CD8-positive, alpha-beta memory T cell (primary cell): Measurements from ENCODE around the gene SRGAP1. TPM values are rescaled to one million over a fixed set of nuclear protein-coding genes. Genes with fewer than 3 reads are reported as not detected.

Experiments used
- CTCF ChIA-PET: fragments of 350-600 bp; sonication (Branson Sonifier 250); formaldehyde crosslinking; loops from one replicate; lab custom pipeline; 2021; ENCODE audit warnings: antibody characterized with exemption; lab: Charles Lee
- POLR2A ChIA-PET: fragments of 350-600 bp; sonication (Branson Sonifier 250); formaldehyde crosslinking; loops from one replicate; lab custom pipeline; 2021; ENCODE audit warnings: antibody characterized with exemption; lab: Charles Lee
- DNase-seq, 5 donors: peaks; one replicate each; pipeline versions ENCODE4 v3.0.0 to v3.0.0-alpha.2; 2020 to 2022; ENCODE audit warnings: mixed read lengths in 1 of 5
- H3K27ac ChIP-seq: one replicate; pipeline ENCODE4 v1.7.0; 2013; ENCODE audit warnings: low read depth, mild to moderate bottlenecking, low read length, moderate library complexity
- H3K27me3 ChIP-seq: 2 replicates; pipeline ENCODE4 v1.7.0; 2013; ENCODE audit warnings: low read length, mild to moderate bottlenecking; ENCODE audit not compliant: insufficient read depth, poor library complexity, severe bottlenecking
- H3K36me3 ChIP-seq: 2 replicates; pipeline ENCODE4 v1.7.0; 2013; ENCODE audit warnings: mild to moderate bottlenecking, low read length, moderate library complexity; ENCODE audit not compliant: insufficient read depth
- H3K4me1 ChIP-seq: 2 replicates; pipeline ENCODE4 v1.7.0; 2013; ENCODE audit warnings: mild to moderate bottlenecking, low read length, moderate library complexity; ENCODE audit not compliant: insufficient read depth
- H3K4me3 ChIP-seq: 2 replicates; pipeline ENCODE4 v1.7.0; 2013; ENCODE audit warnings: mild to moderate bottlenecking, low read length
- H3K9me3 ChIP-seq: 2 replicates; pipeline ENCODE4 v1.7.0; 2013; ENCODE audit warnings: mild to moderate bottlenecking, low read length
- H3K27ac Mint-ChIP-seq, 8 donors: one replicate each; pipeline ENCODE4 v1.8.0; 2020 to 2021; ENCODE audit warnings: mixed read lengths in 8 of 8, mild to moderate bottlenecking in 6 of 8, inconsistent platforms in 3 of 8, moderate library complexity in 3 of 8
- H3K27me3 Mint-ChIP-seq, 2 donors: one replicate each; pipeline ENCODE4 v1.8.0; 2020 to 2021; ENCODE audit warnings: mixed read lengths in 2 of 2, mild to moderate bottlenecking in 1 of 2, moderate library complexity in 1 of 2
- H3K36me3 Mint-ChIP-seq, 3 donors: one replicate each; pipeline ENCODE4 v1.8.0; 2020 to 2021; ENCODE audit warnings: mixed read lengths in 3 of 3, inconsistent platforms in 1 of 3, mild to moderate bottlenecking in 1 of 3
- H3K4me1 Mint-ChIP-seq, 3 donors: one replicate each; pipeline ENCODE4 v1.8.0; 2020 to 2021; ENCODE audit warnings: mixed read lengths in 3 of 3, inconsistent platforms in 1 of 3, mild to moderate bottlenecking in 1 of 3
- H3K4me3 Mint-ChIP-seq, 7 donors: one replicate each; pipeline ENCODE4 v1.8.0; 2020 to 2021; ENCODE audit warnings: mixed read lengths in 7 of 7, mild to moderate bottlenecking in 6 of 7, moderate library complexity in 4 of 7, inconsistent platforms in 2 of 7
- H3K9me3 Mint-ChIP-seq, 5 donors: one replicate each; pipeline ENCODE4 v1.8.0; 2020 to 2022; ENCODE audit warnings: mixed read lengths in 5 of 5, mild to moderate bottlenecking in 3 of 5, moderate library complexity in 2 of 5, inconsistent platforms in 1 of 5
- polyA plus RNA-seq: library from polyadenylated mRNA; unstranded; fragments of 300-500 nt; fragmentation: Illumina TruSeq; gene quantifications from one replicate; pipeline ENCODE4 v1.2.3, GENCODE V29; 2021
- total RNA-seq, 2 experiments: library from RNA; stranded (reverse); gene quantifications; one replicate each; pipeline ENCODE4 v1.2.3, GENCODE V29; 2021

SRGAP1 gene
- total and polyA plus RNA-seq, 3 experiments from 2014 or later: 0.09 to 0.64 (median 0.61) TPM

DNA sequence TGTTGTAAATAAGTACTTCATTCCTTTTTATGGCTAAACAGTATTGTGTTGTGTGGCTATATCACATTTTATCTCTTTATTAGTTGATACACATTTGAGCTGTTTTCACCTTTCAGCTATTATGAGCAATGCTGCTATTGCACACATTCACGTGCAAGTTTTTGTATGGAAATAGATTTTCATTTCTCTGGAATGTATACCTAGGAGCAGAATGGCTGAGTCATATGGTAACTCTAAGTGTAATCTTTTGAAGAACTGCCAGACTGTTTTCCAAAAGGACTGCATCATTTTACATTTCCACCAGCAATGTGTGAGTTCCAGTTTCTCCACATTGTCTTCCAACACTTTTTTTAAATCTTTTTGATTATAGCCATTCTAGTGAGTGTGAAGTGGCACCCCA is 134.0 kb downstream of the SRGAP1 start:
- CTCF ChIA-PET: no interaction called here

DNA sequence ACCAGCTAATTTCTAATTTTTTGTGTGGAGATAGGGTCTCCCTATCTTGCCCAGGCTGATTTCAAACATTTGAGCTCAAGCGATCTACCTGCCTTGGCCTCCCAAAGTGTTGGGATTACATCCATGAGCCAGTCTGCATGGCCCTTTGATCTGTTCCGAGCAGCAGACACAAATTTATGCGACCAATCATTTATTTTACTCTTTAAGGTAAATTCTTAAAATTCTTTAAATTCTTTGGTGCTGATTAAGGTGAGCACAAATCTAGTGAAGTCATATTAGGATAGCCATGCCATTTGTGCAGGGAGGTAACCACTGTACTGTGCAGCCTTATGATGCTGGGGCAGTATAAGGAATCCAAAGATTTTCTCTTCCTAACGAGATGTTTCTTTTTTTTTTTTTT is 135.7 kb downstream of the SRGAP1 start:
- POLR2A ChIA-PET: no interaction called here
- peaks cover 9 to 14% of the 10 kb centered on the region in 2 donors for H3K27me3 Mint-ChIP-seq
- Histone ChIP-seq H3K4me1 (no peaks in the 10 kb centered on the region), H3K9me3 (no peaks in the 10 kb centered on the region), H3K27me3 (no peaks in the 10 kb centered on the region), H3K27ac (no peak overlapping the region), H3K4me3 (no peak overlapping the region), H3K36me3 (no peaks in the 10 kb centered on the region)
- H3K4me1 Mint-ChIP-seq: no peaks in the 10 kb centered on the region
- H3K27ac Mint-ChIP-seq: no peak overlapping the region
- CTCF ChIA-PET: no interaction called here
- no peak for DNase-seq
- H3K4me3 Mint-ChIP-seq: no peak overlapping the region
- H3K36me3 Mint-ChIP-seq: no peaks in the 10 kb centered on the region
- no peaks in the 10 kb centered on the region for H3K9me3 Mint-ChIP-seq

More for the DNA sequence above, 134.0 kb downstream of the SRGAP1 start:
- Histone ChIP-seq H3K27me3 (no peaks in the 10 kb centered on the region), H3K9me3 (no peaks in the 10 kb centered on the region), H3K4me3 (no peak overlapping the region), H3K27ac (no peak overlapping the region), H3K36me3 (no peaks in the 10 kb centered on the region), H3K4me1 (no peaks in the 10 kb centered on the region)
- no peak for DNase-seq
- Mint-ChIP-seq H3K36me3 (no peaks in the 10 kb centered on the region), H3K4me3 (no peak overlapping the region), H3K27me3 (peaks cover 9 to 13% of the 10 kb centered on the region in 2 donors), H3K27ac (no peak overlapping the region), H3K9me3 (no peaks in the 10 kb centered on the region), H3K4me1 (no peaks in the 10 kb centered on the region)
- POLR2A ChIA-PET: no interaction called here

DNA sequence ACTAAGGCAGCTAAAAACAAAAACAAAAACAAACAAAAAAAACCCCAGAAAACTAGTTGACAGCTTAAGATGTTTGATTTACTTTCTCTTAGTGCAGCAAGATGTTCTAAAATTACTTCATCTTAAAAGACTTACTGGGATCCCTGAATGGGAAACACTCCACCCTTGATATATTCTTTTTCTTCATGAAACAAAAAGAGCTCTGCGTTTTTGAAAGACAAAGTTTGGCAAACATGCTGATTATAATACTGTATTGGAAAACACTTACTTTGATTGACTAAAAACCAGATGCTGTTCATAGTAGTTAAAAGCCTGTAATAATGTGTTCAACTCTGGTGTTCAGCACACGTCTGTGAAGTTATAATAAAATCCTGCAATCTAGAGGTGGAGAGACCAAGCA is 136.8 kb downstream of the SRGAP1 start:
- Histone ChIP-seq H3K4me3 (no peak overlapping the region), H3K4me1 (no peaks in the 10 kb centered on the region), H3K36me3 (no peaks in the 10 kb centered on the region), H3K27ac (no peak overlapping the region), H3K27me3 (no peaks in the 10 kb centered on the region), H3K9me3 (no peaks in the 10 kb centered on the region)
- no peak overlapping the region for H3K4me3 Mint-ChIP-seq
- peaks cover 9 to 14% of the 10 kb centered on the region in 2 donors for H3K27me3 Mint-ChIP-seq
- ChIA-PET POLR2A (no interaction called here), CTCF (no interaction called here)
- H3K27ac Mint-ChIP-seq: no peak overlapping the region
- DNase-seq: no peak
- H3K4me1 Mint-ChIP-seq: no peaks in the 10 kb centered on the region
- no peaks in the 10 kb centered on the region for H3K36me3 Mint-ChIP-seq
- no peaks in the 10 kb centered on the region for H3K9me3 Mint-ChIP-seq

DNA sequence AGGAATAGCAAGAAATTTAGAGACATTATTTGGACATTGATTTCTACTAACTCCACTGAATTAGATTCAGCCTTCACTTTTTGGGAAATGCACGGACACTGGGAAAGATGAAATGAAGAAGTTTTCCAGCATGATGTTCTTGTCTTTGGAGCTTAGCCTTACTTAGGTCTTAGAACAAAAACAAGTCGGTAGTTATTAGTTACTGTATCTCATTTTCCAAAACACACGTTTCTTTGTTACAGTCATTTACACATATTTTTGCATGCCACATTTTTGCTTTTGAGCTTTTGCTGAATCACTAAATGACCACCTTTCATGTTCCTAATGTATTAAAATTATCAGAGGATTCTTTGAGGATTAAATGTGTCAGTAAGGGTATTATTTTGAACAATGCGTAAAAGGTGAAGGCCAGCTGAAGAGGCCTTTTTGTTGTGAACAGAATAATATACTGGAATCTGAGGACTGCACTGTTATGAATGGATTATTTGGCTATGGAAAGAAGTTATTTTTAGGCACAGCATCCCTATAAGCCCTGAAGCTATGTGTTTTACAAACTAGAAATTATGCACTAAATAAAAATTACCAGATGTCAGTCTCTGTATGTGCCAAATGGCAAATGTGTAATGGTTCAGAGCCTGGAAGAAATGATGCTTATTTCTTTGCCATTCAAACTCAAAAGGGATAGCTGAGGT is 138.2 kb downstream of the SRGAP1 start:
- CTCF ChIA-PET: no interaction called here
- H3K36me3 Mint-ChIP-seq: no peaks in the 10 kb centered on the region
- POLR2A ChIA-PET: no interaction called here
- Histone ChIP-seq H3K4me3 (no peak overlapping the region), H3K27me3 (no peaks in the 10 kb centered on the region), H3K9me3 (no peaks in the 10 kb centered on the region), H3K4me1 (no peaks in the 10 kb centered on the region), H3K36me3 (no peaks in the 10 kb centered on the region), H3K27ac (no peak overlapping the region)
- no peak for DNase-seq
- no peaks in the 10 kb centered on the region for H3K9me3 Mint-ChIP-seq
- H3K4me3 Mint-ChIP-seq: no peak overlapping the region
- H3K4me1 Mint-ChIP-seq: no peaks in the 10 kb centered on the region
- peaks cover 9 to 14% of the 10 kb centered on the region in 2 donors for H3K27me3 Mint-ChIP-seq
- no peak overlapping the region for H3K27ac Mint-ChIP-seq

DNA sequence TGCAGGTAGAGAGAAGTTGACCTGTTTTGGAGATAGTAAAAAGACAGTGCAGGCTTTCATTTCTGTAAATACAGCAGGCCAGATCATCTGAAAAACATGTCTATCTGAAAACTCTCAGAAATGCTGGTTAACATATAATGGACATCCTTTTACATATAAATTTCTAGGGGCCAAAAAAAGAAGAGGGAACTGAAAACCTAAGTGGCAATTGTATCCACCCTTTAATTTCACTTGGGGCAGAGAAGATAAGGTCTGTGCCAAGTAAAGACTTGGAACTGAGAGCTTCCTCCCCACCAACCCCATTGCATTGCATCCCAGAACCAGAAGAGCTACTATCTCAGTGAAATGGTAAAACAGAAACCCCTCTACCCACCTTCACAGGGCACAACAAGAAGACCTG is 141.0 kb downstream of the SRGAP1 start:
- Histone ChIP-seq H3K36me3 (no peaks in the 10 kb centered on the region), H3K27me3 (no peaks in the 10 kb centered on the region), H3K27ac (no peak overlapping the region), H3K9me3 (no peaks in the 10 kb centered on the region), H3K4me3 (no peak overlapping the region), H3K4me1 (no peaks in the 10 kb centered on the region)
- ChIA-PET POLR2A (no interaction called here), CTCF (no interaction called here)
- Mint-ChIP-seq H3K4me1 (no peaks in the 10 kb centered on the region), H3K27me3 (peaks cover 8 to 13% of the 10 kb centered on the region in 2 donors), H3K36me3 (no peaks in the 10 kb centered on the region), H3K4me3 (no peak overlapping the region), H3K27ac (no peak overlapping the region), H3K9me3 (no peaks in the 10 kb centered on the region)
- no peak for DNase-seq

DNA sequence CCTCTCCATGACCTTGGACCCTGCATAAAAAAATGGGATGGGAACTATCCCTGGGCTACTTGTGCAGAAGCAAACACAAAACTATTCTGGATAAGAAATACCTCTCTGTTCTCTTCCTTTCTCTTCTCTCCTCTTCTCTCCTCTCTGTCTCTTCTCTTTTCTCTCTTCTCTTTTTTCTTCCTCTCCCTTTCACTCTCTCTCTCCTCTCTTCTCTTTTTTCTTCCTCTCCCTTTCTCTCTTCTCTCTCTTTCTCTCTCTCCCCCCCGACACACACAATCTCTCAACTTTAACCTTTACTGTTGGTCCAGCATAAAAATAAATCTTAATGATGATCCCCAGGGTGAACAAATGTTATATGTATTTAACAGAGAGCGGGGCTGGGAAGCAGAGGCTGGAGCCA is 141.4 kb downstream of the SRGAP1 start:
- CTCF ChIA-PET: no interaction called here
- no peak for DNase-seq
- Mint-ChIP-seq H3K9me3 (no peaks in the 10 kb centered on the region), H3K4me3 (no peak overlapping the region), H3K36me3 (no peaks in the 10 kb centered on the region), H3K27ac (no peak overlapping the region), H3K4me1 (no peaks in the 10 kb centered on the region), H3K27me3 (peaks cover 5 to 13% of the 10 kb centered on the region in 2 donors)
- POLR2A ChIA-PET: no interaction called here
- no peaks in the 10 kb centered on the region for H3K36me3 ChIP-seq
- no peak overlapping the region for H3K27ac ChIP-seq
- no peaks in the 10 kb centered on the region for H3K4me1 ChIP-seq
- H3K4me3 ChIP-seq: no peak overlapping the region
- H3K9me3 ChIP-seq: no peaks in the 10 kb centered on the region
- H3K27me3 ChIP-seq: no peaks in the 10 kb centered on the region

DNA sequence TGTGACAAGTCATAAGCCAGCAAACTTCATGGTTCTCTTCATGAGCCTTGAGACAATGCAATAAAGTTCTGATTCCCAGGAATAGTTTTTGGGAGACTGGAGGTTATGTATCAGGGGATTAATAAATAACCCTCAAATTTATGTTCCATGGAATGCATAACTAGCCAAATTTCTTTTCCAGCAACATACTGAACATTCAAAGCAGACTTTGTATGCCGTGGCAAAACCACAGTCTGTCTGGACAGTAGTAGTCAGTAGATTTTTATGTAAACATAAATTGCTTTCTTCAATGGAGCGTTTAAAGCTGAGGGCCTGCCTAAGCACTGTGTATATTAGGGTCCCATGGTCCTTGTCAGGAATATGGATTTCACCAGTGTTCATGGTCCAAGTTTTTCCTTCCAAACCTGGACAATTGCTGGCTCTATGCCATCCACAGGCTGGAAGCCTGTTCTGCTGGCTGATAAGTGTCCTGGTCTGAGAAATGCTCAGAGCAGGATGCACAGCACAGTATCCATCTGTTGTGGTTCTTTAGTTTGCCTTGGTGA is 144.9 kb downstream of the SRGAP1 start:
- H3K4me1 Mint-ChIP-seq: no peaks in the 10 kb centered on the region

DNA sequence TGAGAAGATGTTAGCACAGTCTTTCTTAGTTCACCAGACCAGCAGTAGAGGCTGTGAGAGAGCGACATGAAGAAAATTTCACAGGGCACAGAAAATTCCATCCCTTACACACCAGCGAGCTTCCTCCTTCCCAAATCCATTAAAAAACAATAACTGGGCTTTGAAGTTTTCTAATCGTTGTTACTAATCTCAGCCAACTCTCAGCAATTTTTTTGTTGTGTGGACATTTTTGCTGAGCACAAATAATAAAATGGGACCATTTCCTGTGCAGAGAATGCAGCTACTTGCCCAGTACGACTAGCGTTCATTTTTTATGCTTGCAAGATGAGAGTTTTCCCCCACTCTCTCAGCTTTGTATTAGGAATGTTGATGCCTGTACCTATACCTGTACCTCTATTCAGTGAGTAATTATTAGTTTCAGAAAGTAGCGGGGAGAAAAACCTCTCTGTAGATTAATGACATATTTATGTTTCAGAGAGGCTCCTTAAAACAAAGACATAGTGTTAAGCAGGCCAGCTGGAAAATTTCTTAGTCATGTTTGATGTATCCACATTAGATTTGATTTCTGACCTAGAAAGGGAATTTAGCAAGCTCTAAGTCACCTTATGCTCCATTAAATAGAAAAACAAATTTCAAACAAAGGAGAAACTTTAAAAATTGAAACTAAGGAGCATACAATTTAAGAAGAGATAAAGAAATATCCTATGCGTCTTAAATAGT is 146.5 kb downstream of the SRGAP1 start:
- H3K27ac Mint-ChIP-seq: no peak overlapping the region
- Histone ChIP-seq H3K27ac (no peak overlapping the region), H3K27me3 (no peaks in the 10 kb centered on the region), H3K4me1 (no peaks in the 10 kb centered on the region), H3K36me3 (no peaks in the 10 kb centered on the region), H3K9me3 (no peaks in the 10 kb centered on the region), H3K4me3 (no peak overlapping the region)
- H3K4me3 Mint-ChIP-seq: no peak overlapping the region
- H3K27me3 Mint-ChIP-seq: peaks cover 0 to 16% of the 10 kb centered on the region in 2 donors
- POLR2A ChIA-PET: no interaction called here
- peaks cover 0 to 3% (median 0%) of the 10 kb centered on the region in 3 donors for H3K36me3 Mint-ChIP-seq
- CTCF ChIA-PET: no interaction called here
- no peak for DNase-seq
- H3K4me1 Mint-ChIP-seq: no peaks in the 10 kb centered on the region
- H3K9me3 Mint-ChIP-seq: no peaks in the 10 kb centered on the region

More for the DNA sequence above, 144.9 kb downstream of the SRGAP1 start:
- no peak overlapping the region for H3K4me3 Mint-ChIP-seq
- Histone ChIP-seq H3K27me3 (no peaks in the 10 kb centered on the region), H3K27ac (no peak overlapping the region), H3K4me3 (no peak overlapping the region), H3K36me3 (no peaks in the 10 kb centered on the region), H3K9me3 (no peaks in the 10 kb centered on the region), H3K4me1 (no peaks in the 10 kb centered on the region)
- peaks cover 0 to 3% (median 0%) of the 10 kb centered on the region in 3 donors for H3K36me3 Mint-ChIP-seq
- no peak overlapping the region for H3K27ac Mint-ChIP-seq
- ChIA-PET POLR2A (no interaction called here), CTCF (no interaction called here)
- no peak for DNase-seq
- H3K27me3 Mint-ChIP-seq: peaks cover 2 to 16% of the 10 kb centered on the region in 2 donors
- no peaks in the 10 kb centered on the region for H3K9me3 Mint-ChIP-seq
